HEK293T (cell line): Measurements from ENCODE around the gene ALKBH3.

Source experiments
- BHLHE40 ChIP-seq: fragments of 450-650 bp; IDR thresholded peaks from 2 replicates; pipeline ENCODE4 v1.6.1; 2016; ENCODE audit warnings: mild to moderate bottlenecking, moderate library complexity, borderline replicate concordance
- FOXM1 ChIP-seq: fragments of 450-650 bp; IDR thresholded peaks from 2 replicates; pipeline ENCODE4 v1.6.1; 2017; ENCODE audit warnings: mild to moderate bottlenecking, borderline replicate concordance
- L3MBTL2 ChIP-seq: fragments of 450-650 bp; conservative IDR thresholded peaks from 2 replicates; pipeline ENCODE4 v1.6.1; 2016; ENCODE audit warnings: mild to moderate bottlenecking
- NFRKB ChIP-seq: fragments of 450-650 bp; IDR thresholded peaks from 2 replicates; pipeline ENCODE4 v1.6.1; 2016; ENCODE audit warnings: mild to moderate bottlenecking, moderate library complexity
- SUZ12 ChIP-seq: fragments of 450-650 bp; IDR thresholded peaks from 2 replicates; pipeline ENCODE4 v1.6.1; 2016; ENCODE audit warnings: mild to moderate bottlenecking

- TF ChIP-seq L3MBTL2 (no peak), FOXM1 (no peak), SUZ12 (no peak), NFRKB (no peak), BHLHE40 (no peak)
These were observed 45.5 kb upstream of the ALKBH3 start for GRCh38 chr11:43835104-43835503.
